GM20431 (cell line): ENCODE results near the gene ITPR1.

ENCODE experiments used
- in situ Hi-C: fragments of 300-500 bp; cut with MseI, MboI; formaldehyde crosslinking; loops from one replicate; pipeline ENCODE4 v1.15.0; 2020; ENCODE audit warnings: low sequenced_read_pairs; ENCODE audit not compliant: unreplicated experiment

ITPR1 gene

GRCh38 chr3:4493014-4493940 lies at the start of gene ITPR1:
Gene ITPR1 (plus strand): TSS chr3:4493348. CDS start chr3:4516492, 23,144 bp downstream.
- in situ Hi-C loops: no loop called here

GRCh38 chr3:4447295-4447999 lies 45.7 kb upstream of the ITPR1 start:
- in situ Hi-C loops: no loop called here

DNA sequence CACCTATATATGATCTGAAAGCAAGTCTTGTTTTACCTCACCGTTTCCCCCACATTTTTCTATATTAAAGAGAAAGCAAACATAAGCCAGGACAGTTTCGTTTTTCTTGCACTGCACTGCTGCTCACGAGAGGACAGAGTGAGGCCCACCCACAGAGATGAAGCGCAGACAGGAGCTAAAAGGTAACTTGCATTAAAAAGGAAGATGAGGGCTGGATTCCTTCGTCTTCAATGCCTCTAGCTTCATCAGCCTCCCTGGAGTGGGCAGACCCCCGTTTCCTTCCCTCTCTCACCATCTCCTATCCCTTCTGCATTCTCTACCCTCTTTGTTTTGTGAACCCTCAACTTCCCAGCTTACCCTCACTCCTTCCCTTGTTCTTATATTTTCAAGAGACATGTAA lies 45.0 kb upstream of the ITPR1 start:
- in situ Hi-C loops: no loop called here

DNA sequence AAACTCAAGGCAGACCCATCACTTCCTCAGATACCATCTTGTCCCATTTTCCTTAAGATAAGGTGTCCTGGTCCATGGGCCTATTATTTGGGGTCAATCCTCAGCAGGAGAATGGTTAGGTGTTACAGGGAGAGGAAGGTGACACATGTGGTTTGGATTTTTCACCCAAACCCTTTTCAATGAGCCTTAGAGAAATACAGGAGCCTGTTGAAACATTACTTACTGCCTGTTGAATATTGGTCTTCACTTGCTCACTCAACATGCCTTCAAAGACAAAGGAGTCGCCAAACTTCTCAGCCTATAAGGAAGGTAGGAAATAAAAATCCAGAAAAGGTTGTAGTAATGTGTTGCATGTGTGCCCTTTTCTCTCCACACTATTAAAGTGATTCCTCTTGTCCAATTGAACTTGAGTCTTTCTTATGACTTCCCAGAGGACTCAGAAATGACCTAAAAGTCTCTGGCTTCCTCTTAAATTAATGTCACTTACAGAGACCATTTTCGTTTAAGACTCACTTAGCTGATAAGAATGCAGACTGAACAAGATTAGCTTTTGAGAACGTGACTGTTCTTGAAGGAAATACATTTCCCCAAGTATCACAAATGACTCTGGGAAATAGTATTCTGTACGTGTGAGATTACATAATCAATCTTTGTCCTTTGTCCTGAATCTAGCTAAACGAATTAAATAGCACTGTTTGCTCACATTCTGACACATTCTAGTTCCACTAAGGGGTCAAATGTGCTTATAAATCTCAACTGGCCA lies 43.9 kb upstream of the ITPR1 start:
- in situ Hi-C loops: no loop called here

DNA sequence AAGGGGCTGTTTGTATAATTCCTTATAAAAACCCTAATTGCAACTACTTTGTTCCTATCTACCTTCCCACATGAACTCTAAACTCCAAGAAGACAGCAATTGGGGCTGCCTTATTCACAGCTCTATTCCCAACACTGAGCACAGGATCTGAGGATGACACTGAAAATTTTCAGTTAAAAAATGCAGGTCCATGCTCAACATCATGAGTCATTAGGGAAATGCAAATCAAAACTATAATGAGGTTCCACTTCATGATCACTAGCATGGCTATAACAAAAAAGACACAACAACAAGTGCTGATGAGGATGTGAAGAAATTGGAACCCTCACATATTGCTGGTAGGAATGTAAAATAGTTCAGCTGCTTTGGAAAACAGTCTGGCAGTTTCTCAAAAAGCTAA lies 39.0 kb upstream of the ITPR1 start:
- in situ Hi-C loops: loop anchor here (25.0 kb wide), 1 partner anchor 92 kb away; no protein-coding TSS in a partner anchor

DNA sequence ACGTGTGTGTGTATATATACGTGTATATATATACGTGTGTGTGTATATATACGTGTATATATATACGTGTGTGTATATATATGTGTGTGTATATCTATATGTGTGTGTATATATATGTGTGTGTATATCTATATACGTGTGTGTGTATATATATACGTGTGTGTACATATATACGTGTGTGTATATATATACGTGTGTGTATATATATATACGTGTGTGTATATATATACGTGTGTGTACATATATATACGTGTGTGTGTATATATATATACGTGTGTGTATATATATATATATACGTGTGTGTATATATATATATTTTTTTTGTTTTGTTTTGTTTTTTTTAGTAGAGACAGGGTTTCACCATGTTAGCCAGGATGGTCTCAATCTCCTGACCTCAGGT lies 36.4 kb upstream of the ITPR1 start:
- in situ Hi-C loops: loop anchor here (25.0 kb wide), 1 partner anchor 94 kb away; no protein-coding TSS in a partner anchor

- in situ Hi-C loops: loop anchor here (25.0 kb wide), 1 partner anchor 97 kb away; no protein-coding TSS in a partner anchor
Measured at GRCh38 chr3:4458961-4459360, 34.2 kb upstream of the ITPR1 start.

DNA sequence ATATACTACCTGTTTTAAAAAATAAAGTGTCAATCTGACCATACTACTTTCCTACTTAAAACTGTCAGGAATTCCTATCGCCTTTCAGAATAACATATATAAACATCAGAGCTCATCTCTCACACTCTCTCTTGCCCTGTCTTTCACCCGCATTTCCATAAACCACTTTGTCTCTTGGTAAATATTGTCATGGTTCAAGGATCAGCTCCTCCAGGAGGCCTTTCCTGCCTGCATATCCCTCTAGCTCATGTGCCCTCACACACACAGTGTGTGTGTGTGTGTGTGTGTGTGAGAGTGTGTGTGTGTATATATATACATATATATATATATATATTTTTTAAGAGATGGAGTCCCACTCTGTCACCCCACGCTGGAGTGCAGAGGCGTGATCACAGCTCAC lies 32.8 kb upstream of the ITPR1 start:
- in situ Hi-C loops: loop anchor here (25.0 kb wide), 1 partner anchor 98 kb away; no protein-coding TSS in a partner anchor

- in situ Hi-C loops: loop anchor here (25.0 kb wide), 1 partner anchor 99 kb away; no protein-coding TSS in a partner anchor
Measured at GRCh38 chr3:4461468-4462090, 31.6 kb upstream of the ITPR1 start.

DNA sequence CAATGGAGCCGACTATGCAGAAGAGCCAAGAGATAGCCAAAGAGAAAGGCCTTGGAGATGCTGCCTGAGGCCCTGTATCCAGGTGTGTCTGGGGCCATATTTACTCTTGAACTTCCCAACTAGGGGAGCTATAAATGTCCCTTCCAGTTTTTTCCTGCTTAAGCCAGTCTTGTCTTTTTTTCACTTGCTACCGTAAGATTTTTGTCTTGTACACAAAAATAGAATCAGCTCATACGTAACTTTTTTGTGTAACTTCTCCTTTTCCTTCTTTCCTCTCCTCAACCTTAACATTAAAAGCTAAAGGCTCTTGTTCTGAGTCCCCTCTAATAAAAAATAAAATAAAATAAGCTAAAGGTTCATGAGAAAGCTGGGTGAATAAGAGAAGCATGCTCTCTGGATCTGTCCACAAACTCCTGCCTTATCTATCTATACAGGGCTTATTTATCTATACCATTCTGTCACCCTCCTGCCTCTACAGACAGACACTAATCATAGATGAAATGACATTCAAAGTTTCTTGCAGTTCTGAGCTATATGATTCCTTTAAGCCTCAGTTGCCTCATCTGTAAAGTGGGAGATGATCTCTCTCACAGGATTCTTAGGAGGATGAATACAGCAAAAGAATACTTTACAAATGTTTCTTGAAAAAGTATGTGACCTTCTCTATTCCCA lies 30.6 kb upstream of the ITPR1 start:
- in situ Hi-C loops: loop anchor here (25.0 kb wide), 1 partner anchor 100 kb away; no protein-coding TSS in a partner anchor

- in situ Hi-C loops: loop anchor here (25.0 kb wide), 1 partner anchor 102 kb away; no protein-coding TSS in a partner anchor
Measured at GRCh38 chr3:4464576-4464975, 28.6 kb upstream of the ITPR1 start.

DNA sequence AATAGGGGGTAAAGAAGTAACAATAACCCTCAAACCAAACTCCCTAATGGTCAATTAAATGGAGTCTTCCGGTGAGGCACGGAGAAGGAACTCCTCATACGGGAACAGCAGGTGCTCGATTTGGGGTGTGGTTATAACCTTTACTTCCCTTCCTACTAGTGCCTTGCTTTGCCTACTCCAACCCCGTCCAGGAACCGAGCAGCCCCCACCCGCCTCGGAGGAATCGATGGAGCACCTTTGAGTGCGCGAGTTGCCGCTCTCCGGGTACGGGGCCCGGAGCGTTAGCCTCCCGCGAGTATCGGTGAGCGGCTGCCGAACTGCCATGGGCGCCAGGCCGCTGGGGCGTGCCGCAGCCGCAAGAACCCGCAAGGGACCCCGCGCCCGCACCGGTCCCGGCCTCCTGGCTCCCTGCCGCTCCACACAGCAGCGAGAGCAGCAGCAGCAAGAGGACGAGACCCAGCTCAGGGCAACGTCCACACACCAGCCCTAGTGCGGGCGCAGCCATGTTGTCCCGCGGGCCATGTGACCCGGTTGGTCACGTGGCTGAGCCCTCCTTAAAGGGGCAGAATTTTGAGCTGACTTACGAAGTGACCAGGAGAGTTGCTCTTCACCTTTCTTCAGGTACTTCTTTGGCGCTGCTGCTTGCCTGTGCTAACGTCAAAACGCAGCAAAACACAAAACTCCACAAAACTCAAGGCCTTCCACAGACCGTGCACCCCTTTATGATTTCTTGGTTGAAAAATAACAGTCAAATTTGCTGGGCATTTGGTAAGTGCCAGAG lies 26.2 kb upstream of the ITPR1 start, which contains the start of gene SUMF1:
Gene SUMF1 (minus strand): TSS at position 529 of the 781 bp plus-strand sequence. CDS start 24 bp downstream, at position 505.
- in situ Hi-C loops: loop anchor here (25.0 kb wide), 1 partner anchor 105 kb away; no protein-coding TSS in a partner anchor

DNA sequence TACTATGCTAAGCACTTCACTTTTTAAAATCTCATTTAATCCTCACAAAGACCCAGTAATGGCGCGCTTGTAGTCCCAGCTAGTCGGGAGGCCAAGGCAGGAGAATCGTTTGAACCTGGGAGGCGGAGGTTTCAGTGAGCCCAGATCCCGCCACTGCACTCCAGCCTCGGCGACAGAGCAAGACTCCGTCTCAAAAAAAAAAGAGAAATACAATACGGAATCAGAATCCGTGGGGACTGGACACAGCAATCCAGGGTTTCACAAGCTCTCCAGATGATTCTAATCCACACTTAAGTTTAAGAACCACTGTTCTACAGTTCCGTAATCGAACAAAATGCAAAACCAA lies 25.7 kb upstream of the ITPR1 start:
- in situ Hi-C loops: loop anchor here (25.0 kb wide), 1 partner anchor 105 kb away; no protein-coding TSS in a partner anchor

GRCh38 chr3:4471907-4472306 lies 21.2 kb upstream of the ITPR1 start:
- in situ Hi-C loops: loop anchor here (25.0 kb wide), 1 partner anchor 110 kb away; no protein-coding TSS in a partner anchor

DNA sequence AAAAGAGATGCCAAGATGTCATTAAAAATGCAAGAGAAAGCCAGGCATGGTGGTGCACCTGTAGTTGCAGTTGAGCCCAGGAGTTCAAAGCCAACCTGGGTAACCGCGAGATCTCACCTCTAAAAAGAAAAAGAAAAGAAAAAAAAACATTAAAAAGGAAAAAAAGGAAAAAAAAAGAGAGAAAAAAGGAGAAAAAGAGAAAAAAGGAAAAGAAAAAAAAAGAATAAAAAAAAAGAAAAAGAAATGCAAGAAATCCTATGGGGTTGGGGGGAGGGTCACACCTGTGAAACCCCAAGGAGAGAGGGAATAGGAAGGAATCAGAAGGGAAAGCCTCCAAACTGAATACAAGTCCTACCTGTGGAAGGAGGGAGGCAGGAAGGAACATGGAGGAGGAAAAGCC lies 20.8 kb upstream of the ITPR1 start:
- in situ Hi-C loops: loop anchor here (25.0 kb wide), 1 partner anchor 110 kb away; no protein-coding TSS in a partner anchor

GRCh38 chr3:4472766-4473165 lies 20.4 kb upstream of the ITPR1 start:
- in situ Hi-C loops: loop anchor here (25.0 kb wide), 1 partner anchor 110 kb away; no protein-coding TSS in a partner anchor

DNA sequence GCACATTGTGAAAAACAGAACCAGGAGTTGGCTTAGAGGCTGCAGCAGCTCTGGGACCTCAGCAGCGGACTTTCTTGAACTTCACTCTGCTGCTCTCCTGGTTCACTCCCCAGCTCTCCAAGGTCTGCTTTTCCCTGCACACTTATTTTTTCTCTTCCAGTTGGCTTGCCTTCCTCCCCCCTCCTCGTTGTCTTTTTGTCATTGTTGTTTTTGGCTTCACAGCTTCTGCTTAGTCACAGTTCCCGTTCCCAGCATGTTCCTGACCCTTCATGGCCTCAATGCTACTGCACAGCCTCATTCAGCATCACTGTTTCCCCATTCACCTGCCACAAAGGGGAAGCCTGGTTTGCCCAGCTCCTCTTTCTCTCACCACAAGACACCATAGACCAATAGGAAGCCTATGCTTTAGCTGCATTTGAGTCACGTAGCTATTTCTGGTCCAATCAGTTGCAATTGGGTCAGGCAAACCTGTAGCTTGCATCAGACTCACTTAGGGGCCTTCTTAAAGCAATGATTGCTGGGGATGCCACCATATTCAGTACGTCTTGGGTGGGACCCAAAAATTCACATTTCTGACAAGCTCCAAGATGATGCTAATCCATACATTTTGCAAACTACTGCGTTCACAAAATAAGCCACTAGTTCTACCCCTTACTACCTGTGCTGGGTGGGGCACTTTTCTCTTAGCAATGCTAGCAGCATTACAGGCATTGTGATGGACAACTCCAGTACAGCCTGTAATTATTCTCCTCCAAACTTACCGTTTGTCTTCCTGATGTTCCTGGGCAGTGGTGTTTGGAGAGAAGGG lies 18.3 kb upstream of the ITPR1 start:
- in situ Hi-C loops: loop anchor here (25.0 kb wide), 1 partner anchor 113 kb away; no protein-coding TSS in a partner anchor
